CD4-positive, alpha-beta T cell treated with Interleukin-4 for 1 hour (primary cell): ENCODE data around the gene RIC8A.

Experiments used
- DNase-seq, 2 donors: peaks; one replicate each; pipeline ENCODE4 v3.0.0-alpha.2; 2020 to 2022

Gene RIC8A

GRCh38 chr11:250740-251299 lies 43.3 kb downstream of the RIC8A start:
- DNase-seq: peak; percentile 82 to 84

GRCh38 chr11:251550-251949 lies 44.0 kb downstream of the RIC8A start:
- DNase-seq: no peak

GRCh38 chr11:252666-253065 lies 45.2 kb downstream of the RIC8A start:
- DNase-seq: no peak

- DNase-seq: no peak
Observed at GRCh38 chr11:253160-253885, 45.8 kb downstream of the RIC8A start.

GRCh38 chr11:253886-254270 lies 46.4 kb downstream of the RIC8A start:
- DNase-seq: no peak

GRCh38 chr11:255176-255575 lies 47.7 kb downstream of the RIC8A start:
- DNase-seq: no peak

GRCh38 chr11:255816-256215 lies 48.3 kb downstream of the RIC8A start:
- no peak for DNase-seq

- DNase-seq: no peak
Observed at GRCh38 chr11:256952-257737, 49.6 kb downstream of the RIC8A start.

GRCh38 chr11:257766-258493 lies 50.4 kb downstream of the RIC8A start:
- DNase-seq: no peak

GRCh38 chr11:259413-259812 lies 51.9 kb downstream of the RIC8A start:
- no peak for DNase-seq

- DNase-seq: no peak
Observed at GRCh38 chr11:261624-262023, 54.1 kb downstream of the RIC8A start.
